Pancreas (tissue), 10 donors: Measurements from ENCODE around the gene DYNC2H1. TPM values are rescaled to one million over a fixed set of nuclear protein-coding genes. Genes with fewer than 3 reads are reported as not detected.

ENCODE experiments used
- ATAC-seq, 4 donors: fragments of 200-7000 bp; cut with Tn5 transposase; one replicate each; pipeline versions ENCODE4 v1.8.0 to v1.9.1; 2020; ENCODE audit warnings: mild to moderate bottlenecking in 4 of 4, moderate library complexity in 4 of 4
- DNase-seq, 6 donors: peaks; one replicate each; pipeline ENCODE4 v3.0.0-alpha.2; 2020
- FAIRE-seq: peaks from 2 replicates; lab custom pipeline; 2012; peaks lifted over from hg19 to GRCh38; lab: Jason Lieb, UNC
- H3K27ac ChIP-seq, 4 donors: fragments of 200-600 bp; sonication (generic); 1 replicate in 3 of 4; 2 replicates in 1 of 4; pipeline versions ENCODE4 v1.5.0 to v1.8.0; 2020
- H3K27me3 ChIP-seq, 4 donors: fragments of 200-600 bp; one replicate each; pipeline ENCODE4 v1.8.0; 2021
- H3K36me3 ChIP-seq, 3 donors: fragments of 200-600 bp; sonication (generic) in 1 of 3; one replicate each; pipeline versions ENCODE4 v1.5.0 to v1.8.0; 2020 to 2021
- H3K4me1 ChIP-seq, 3 donors: fragments of 200-600 bp; one replicate each; pipeline ENCODE4 v1.8.0; 2021
- H3K4me3 ChIP-seq, 4 donors: fragments of 200-600 bp; sonication (generic) in 2 of 4; one replicate each; pipeline versions ENCODE4 v1.5.0 to v1.8.0; 2020 to 2021
- H3K9me3 ChIP-seq, 4 donors: fragments of 200-600 bp; one replicate each; pipeline ENCODE4 v1.8.0; 2021
- whole genome bisulfite sequencing, 2 donors: extraction: QIAGEN DNeasy Blood & Tissue Kit; methylation state at CpG; one replicate each; pipeline ENCODE4 v1.1.7; 2013; 5-methylcytosine and 5-hydroxymethylcytosine counted together
- intact Hi-C, 3 donors: fragments of 100-400 bp; cut with DNase I; formaldehyde crosslinking; loops; one replicate each; pipeline versions ENCODE4 v1.11.1 to v1.14.2; 2022
- polyA plus RNA-seq, 2 donors: library from polyadenylated mRNA; stranded (reverse); fragments of 200-250 nt; gene quantifications; one replicate each; pipeline ENCODE4 v1.2.3, GENCODE V29; 2013
- total RNA-seq, 6 donors: library from RNA; stranded (reverse); fragmentation: NEBNext Ultra II Directional in 4 of 6; extraction: Animal tissue kit (Norgen Biotek cat#: 25700) in 4 of 6; gene quantifications; one replicate each; pipeline versions ENCODE4 v1.2.1 to v1.2.4, GENCODE V29; 2021 to 2023
- TF ChIP-seq, protein P1 (sequence below), 4 donors: fragments of 200-600 bp; sonication (generic) in 3 of 4; IDR thresholded peaks; one replicate each; pipeline versions ENCODE4 v1.5.0 to v1.8.0; 2021; ENCODE audit warnings: antibody characterized with exemption in 4 of 4
- donor health status: healthy with polysubstance abuse.
- donor health status: DM: no; HTN: no; CAD: no; lungs with moderate emphysema.
- donor health status: DM: no; HTN: no; CAD: no.
- donor health status: control.
- donor health status: control.
- donor health status: Bipolar disorder and iron deficiency.
- donor health status: DM: yes; HTN: yes; CAD: no.
- donor health status: DM: no; HTN: no; CAD: no.
- donor health status: DM: no; HTN: no; CAD: no.
- donor health status: DM: yes; HTN: yes; CAD: no.

The DYNC2H1 gene
- total and polyA plus RNA-seq, 8 donors, result 6.6 to 15.2 (median 8.4) TPM

DNA sequence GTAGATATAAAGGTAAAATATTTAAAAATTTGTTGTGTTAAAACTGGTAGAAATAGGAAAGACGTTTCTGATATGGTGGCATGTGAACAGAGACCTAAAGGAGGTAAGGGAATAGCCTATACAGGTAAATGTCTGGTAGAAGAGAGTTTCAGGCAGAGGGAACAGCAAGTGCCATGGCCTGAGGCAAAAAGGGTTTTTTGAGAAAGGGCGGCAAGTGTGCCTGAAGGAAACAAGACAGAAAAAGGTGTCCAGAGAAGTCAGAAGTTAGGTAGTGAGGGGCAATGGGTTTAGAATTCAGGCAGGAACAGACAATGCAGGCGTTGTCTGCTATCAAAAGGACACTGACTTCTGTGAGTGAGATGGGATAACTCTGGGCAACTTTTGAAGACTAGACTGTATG is 339.7 kb downstream of the DYNC2H1 start:
- intact Hi-C loops, result no loop called here
- no peak for FAIRE-seq
- Histone ChIP-seq H3K36me3 (no peaks in the 10 kb centered on the region), H3K9me3 (no peaks in the 10 kb centered on the region), H3K27ac (no peak overlapping the region), H3K4me3 (no peak overlapping the region), H3K27me3 (no peaks in the 10 kb centered on the region), H3K4me1 (no peaks in the 10 kb centered on the region)
- TF ChIP-seq, protein P1, sequence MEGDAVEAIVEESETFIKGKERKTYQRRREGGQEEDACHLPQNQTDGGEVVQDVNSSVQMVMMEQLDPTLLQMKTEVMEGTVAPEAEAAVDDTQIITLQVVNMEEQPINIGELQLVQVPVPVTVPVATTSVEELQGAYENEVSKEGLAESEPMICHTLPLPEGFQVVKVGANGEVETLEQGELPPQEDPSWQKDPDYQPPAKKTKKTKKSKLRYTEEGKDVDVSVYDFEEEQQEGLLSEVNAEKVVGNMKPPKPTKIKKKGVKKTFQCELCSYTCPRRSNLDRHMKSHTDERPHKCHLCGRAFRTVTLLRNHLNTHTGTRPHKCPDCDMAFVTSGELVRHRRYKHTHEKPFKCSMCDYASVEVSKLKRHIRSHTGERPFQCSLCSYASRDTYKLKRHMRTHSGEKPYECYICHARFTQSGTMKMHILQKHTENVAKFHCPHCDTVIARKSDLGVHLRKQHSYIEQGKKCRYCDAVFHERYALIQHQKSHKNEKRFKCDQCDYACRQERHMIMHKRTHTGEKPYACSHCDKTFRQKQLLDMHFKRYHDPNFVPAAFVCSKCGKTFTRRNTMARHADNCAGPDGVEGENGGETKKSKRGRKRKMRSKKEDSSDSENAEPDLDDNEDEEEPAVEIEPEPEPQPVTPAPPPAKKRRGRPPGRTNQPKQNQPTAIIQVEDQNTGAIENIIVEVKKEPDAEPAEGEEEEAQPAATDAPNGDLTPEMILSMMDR (IDR thresholded peaks at IDR 0.05), result no peak
- WGBS, 2 donors, result 46 to 68% methylated on average over 3 of the region's 3 CpGs
- DNase-seq, result no peak
- ATAC-seq, result no peak

DNA sequence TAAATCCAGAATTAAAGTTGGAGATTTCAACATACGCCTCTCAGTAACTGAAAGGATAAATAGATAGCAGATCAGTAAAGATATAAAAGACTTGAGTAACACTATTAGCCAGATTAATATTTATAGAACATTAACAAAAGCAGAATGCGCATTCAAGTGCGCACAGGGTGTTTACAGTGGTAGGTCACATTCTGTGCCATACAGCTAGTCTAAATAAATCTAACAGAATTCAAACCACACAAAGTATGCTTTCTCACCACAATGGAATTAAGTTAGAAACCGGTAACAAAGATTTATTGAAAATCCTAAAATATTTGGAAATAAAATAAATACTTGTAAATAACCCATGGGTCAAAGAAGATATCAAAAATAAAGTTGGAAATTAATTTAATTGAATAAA is 341.0 kb downstream of the DYNC2H1 start:
- ATAC-seq (no peak), FAIRE-seq (no peak), DNase-seq (no peak)
- no peaks in the 10 kb centered on the region for H3K4me1 ChIP-seq
- H3K4me3 ChIP-seq, result no peak overlapping the region
- 46 to 72% methylated on average over 4 of the region's 4 CpGs for WGBS, 2 donors
- intact Hi-C loops, result no loop called here
- H3K27me3 ChIP-seq, result no peaks in the 10 kb centered on the region
- H3K9me3 ChIP-seq, result no peaks in the 10 kb centered on the region
- no peaks in the 10 kb centered on the region for H3K36me3 ChIP-seq
- TF ChIP-seq, protein P1 (IDR thresholded peaks at IDR 0.05), result no peak
- no peak overlapping the region for H3K27ac ChIP-seq

DNA sequence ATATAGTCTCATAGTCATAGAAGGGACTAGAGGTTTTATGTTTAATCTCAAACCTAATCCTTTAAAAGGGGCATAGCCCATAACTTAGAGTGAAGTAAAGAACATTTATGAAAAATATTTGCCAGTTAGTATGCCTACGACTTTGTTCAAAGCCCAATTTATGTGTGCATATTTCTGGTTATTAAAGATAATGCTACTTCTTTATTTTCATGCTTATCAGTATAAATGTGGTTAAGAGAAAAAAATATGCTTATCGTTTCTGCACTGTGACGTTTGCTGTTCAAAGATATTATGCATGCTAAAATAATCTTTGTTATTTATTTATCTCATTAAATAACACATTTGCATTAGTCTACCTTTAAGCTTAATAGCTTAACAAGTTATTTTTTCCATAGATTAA is 343.9 kb downstream of the DYNC2H1 start:
- Histone ChIP-seq H3K4me3 (no peak overlapping the region), H3K27ac (no peak overlapping the region), H3K36me3 (no peaks in the 10 kb centered on the region), H3K27me3 (no peaks in the 10 kb centered on the region), H3K4me1 (no peaks in the 10 kb centered on the region), H3K9me3 (no peaks in the 10 kb centered on the region)
- FAIRE-seq, result no peak
- WGBS, 2 donors, result 46 to 55% methylated on average over 3 of the region's 3 CpGs
- ATAC-seq, result no peak
- intact Hi-C loops, result no loop called here
- no peak for DNase-seq
- TF ChIP-seq, protein P1 (IDR thresholded peaks at IDR 0.05), result no peak

DNA sequence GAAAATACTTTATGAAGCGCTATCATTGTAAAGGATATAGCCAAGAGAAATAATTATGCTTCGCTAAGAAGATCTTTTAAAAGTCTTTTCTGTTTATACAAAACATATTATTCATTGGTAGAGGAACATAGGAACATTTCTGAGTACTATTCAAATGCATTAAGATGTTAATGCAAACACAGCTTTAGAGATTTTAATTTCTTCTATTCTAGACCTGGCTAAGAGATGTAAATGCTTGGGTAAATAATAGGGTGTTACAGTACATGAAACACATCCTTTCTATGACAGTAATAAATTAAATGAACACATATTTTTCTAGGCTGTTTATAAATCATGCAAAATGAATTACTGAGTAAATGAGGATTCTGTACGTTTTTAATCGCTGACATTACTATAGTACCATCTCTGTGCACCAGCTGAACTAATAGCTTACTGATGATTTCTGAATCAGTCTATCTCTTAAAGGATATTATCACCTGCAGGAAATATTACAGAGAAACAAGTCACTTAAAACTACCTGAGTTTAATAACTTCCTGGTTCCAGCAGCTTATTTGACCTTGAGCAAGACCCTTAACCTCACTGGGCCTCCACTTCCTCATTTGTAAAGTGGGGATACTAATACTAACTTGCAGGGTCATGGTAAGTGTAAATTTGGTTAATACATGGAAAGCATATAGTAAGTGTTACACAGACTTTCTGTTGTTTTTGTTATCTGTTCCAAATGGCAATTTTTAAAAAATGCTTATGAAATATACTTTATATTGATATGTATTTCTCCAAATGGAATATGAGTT is 344.9 kb downstream of the DYNC2H1 start:
- Histone ChIP-seq H3K36me3 (no peaks in the 10 kb centered on the region), H3K4me1 (no peaks in the 10 kb centered on the region), H3K27me3 (no peaks in the 10 kb centered on the region), H3K27ac (no peak overlapping the region), H3K4me3 (no peak overlapping the region), H3K9me3 (no peaks in the 10 kb centered on the region)
- FAIRE-seq (no peak), DNase-seq (no peak), ATAC-seq (no peak)
- TF ChIP-seq, protein P1 (IDR thresholded peaks at IDR 0.05), result no peak
- 70 to 82% methylated on average over 4 of the region's 4 CpGs for WGBS, 2 donors
- intact Hi-C loops, result no loop called here

DNA sequence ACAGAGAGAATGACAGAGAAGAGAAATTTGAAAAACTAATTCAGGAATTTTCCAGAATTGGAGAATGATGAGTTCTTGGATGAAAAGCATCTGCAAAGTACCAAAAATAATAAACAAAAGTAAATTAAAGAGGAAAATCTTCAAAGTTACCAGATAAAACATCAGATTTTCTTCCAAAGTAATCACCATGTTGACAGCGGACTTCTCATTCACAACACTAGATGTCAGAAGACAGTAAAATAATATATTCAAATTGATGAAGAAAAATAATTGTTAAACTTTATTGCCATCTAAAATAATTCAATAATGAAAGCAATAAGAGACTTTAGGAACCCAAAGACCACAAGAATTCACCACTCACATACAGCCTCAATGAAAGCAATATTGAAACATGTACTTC is 355.2 kb downstream of the DYNC2H1 start:
- WGBS, 2 donors, result 96 to 100% methylated on average over 1 of the region's 1 CpG
- FAIRE-seq (no peak), DNase-seq (no peak), ATAC-seq (no peak)
- Histone ChIP-seq H3K27me3 (no peaks in the 10 kb centered on the region), H3K27ac (no peak overlapping the region), H3K36me3 (no peaks in the 10 kb centered on the region), H3K9me3 (no peaks in the 10 kb centered on the region), H3K4me1 (no peaks in the 10 kb centered on the region), H3K4me3 (no peak overlapping the region)
- intact Hi-C loops, result no loop called here
- TF ChIP-seq, protein P1 (IDR thresholded peaks at IDR 0.05), result no peak
